HEK293T (cell line): ENCODE data around the gene CDYL2.

Source experiments
- CTBP1 ChIP-seq: fragments of 450-650 bp; IDR thresholded peaks from 2 replicates; pipeline ENCODE4 v1.6.1; 2016; ENCODE audit warnings: borderline replicate concordance
- ELF4 ChIP-seq: fragments of 450-650 bp; IDR thresholded peaks from 2 replicates; pipeline ENCODE4 v1.6.1; 2017; ENCODE audit warnings: antibody characterized with exemption
- FOXK2 ChIP-seq: fragments of 450-650 bp; IDR thresholded peaks from 2 replicates; pipeline ENCODE4 v1.6.1; 2016; ENCODE audit warnings: mild to moderate bottlenecking
- HDGF ChIP-seq: fragments of 450-650 bp; IDR thresholded peaks from 2 replicates; pipeline ENCODE4 v1.6.1; 2017; ENCODE audit warnings: antibody characterized with exemption, borderline replicate concordance
- L3MBTL2 ChIP-seq: fragments of 450-650 bp; conservative IDR thresholded peaks from 2 replicates; pipeline ENCODE4 v1.6.1; 2016; ENCODE audit warnings: mild to moderate bottlenecking
- LEF1 ChIP-seq: fragments of 450-650 bp; IDR thresholded peaks from 2 replicates; pipeline ENCODE4 v1.6.1; 2017; ENCODE audit warnings: mild to moderate bottlenecking, borderline replicate concordance
- NFRKB ChIP-seq: fragments of 450-650 bp; IDR thresholded peaks from 2 replicates; pipeline ENCODE4 v1.6.1; 2016; ENCODE audit warnings: mild to moderate bottlenecking, moderate library complexity
- SP1 ChIP-seq: fragments of 450-650 bp; IDR thresholded peaks from 2 replicates; pipeline ENCODE4 v1.6.1; 2017
- TARDBP ChIP-seq: fragments of 450-650 bp; IDR thresholded peaks from 2 replicates; pipeline ENCODE4 v1.6.1; 2016

- no peak for TF ChIP-seq HDGF
- TF ChIP-seq ELF4 = no peak
- no peak for TF ChIP-seq LEF1
- no peak for TF ChIP-seq TARDBP
- TF ChIP-seq SP1 = no peak
- TF ChIP-seq CTBP1 = no peak
- TF ChIP-seq L3MBTL2 = no peak
- TF ChIP-seq NFRKB = no peak
- TF ChIP-seq FOXK2 = no peak
Observed at GRCh38 chr16:80671281-80671849, 133.0 kb downstream of the CDYL2 start.
